HepG2 (cell line): ENCODE results near the gene MYL12B. TPM values are rescaled to one million over a fixed set of nuclear protein-coding genes. Genes with fewer than 3 reads are reported as not detected.

Experiments
- BRD4 ChIP-seq: sonication (generic); formaldehyde crosslinking; IDR thresholded peaks from 2 replicates; pipeline ENCODE4 v1.4.0; 2020; ENCODE audit warnings: missing genetic modification reagents
- CC2D1A ChIP-seq: sonication (generic); formaldehyde crosslinking; IDR thresholded peaks from 2 replicates; pipeline ENCODE4 v1.8.1; 2023; ENCODE audit warnings: mild to moderate bottlenecking, missing genetic modification reagents
- EZH2 ChIP-seq: conservative IDR thresholded peaks from 2 replicates; pipeline ENCODE4 v1.6.1; 2012; ENCODE audit warnings: mild to moderate bottlenecking, low read depth, low read length, moderate library complexity
- FOSL1 ChIP-seq: sonication (generic); formaldehyde crosslinking; IDR thresholded peaks from 2 replicates; pipeline ENCODE4 v1.9.0; 2021; ENCODE audit warnings: missing genetic modification reagents, borderline replicate concordance
- HMG20A ChIP-seq: IDR thresholded peaks from 2 replicates; pipeline ENCODE4 v1.6.1; 2016; ENCODE audit warnings: borderline replicate concordance
- KLF12 ChIP-seq: sonication (generic); formaldehyde crosslinking; IDR thresholded peaks from 2 replicates; pipeline ENCODE4 v1.4.0; 2020; ENCODE audit warnings: missing genetic modification reagents, borderline replicate concordance
- MBD4 ChIP-seq: IDR thresholded peaks from 2 replicates; pipeline ENCODE4 v1.6.1; 2012; ENCODE audit warnings: low read length, inconsistent platforms, borderline replicate concordance
- MEF2D ChIP-seq: sonication (generic); formaldehyde crosslinking; IDR thresholded peaks from 2 replicates; pipeline ENCODE4 v1.5.1; 2020; ENCODE audit warnings: mild to moderate bottlenecking, missing genetic modification reagents
- PCBP2 ChIP-seq: fragments of 200-400 bp; formaldehyde crosslinking; optimal IDR thresholded peaks from 2 replicates; pipeline ENCODE3; 2018; ENCODE audit warnings: low read length, low read depth; ENCODE audit not compliant: poor library complexity, severe bottlenecking
- SIX4 ChIP-seq: sonication (generic); formaldehyde crosslinking; IDR thresholded peaks from 2 replicates; pipeline ENCODE4 v1.4.0; 2020; ENCODE audit warnings: missing genetic modification reagents
- TP53 ChIP-seq: sonication (generic); formaldehyde crosslinking; conservative IDR thresholded peaks from 2 replicates; pipeline ENCODE4 v1.4.0; 2020; ENCODE audit warnings: missing genetic modification reagents
- ZBTB8A ChIP-seq: sonication (generic); formaldehyde crosslinking; IDR thresholded peaks from 2 replicates; pipeline ENCODE4 v1.4.0; 2020; ENCODE audit warnings: mild to moderate bottlenecking, low read depth, missing genetic modification reagents, borderline replicate concordance
- ZNF543 ChIP-seq: sonication (generic); formaldehyde crosslinking; IDR thresholded peaks from 2 replicates; pipeline ENCODE4 v1.4.0; 2020; ENCODE audit warnings: mild to moderate bottlenecking, missing genetic modification reagents
- ZNF703 ChIP-seq: sonication (generic); formaldehyde crosslinking; IDR thresholded peaks from 2 replicates; pipeline ENCODE4 v1.5.1; 2020; ENCODE audit warnings: missing genetic modification reagents, mild to moderate bottlenecking, moderate library complexity, borderline replicate concordance
- polyA plus RNA-seq, 8 experiments: library from polyadenylated mRNA; depleted of rRNA in 3 of 8; stranded (reverse) in 7 of 8; unstranded in 1 of 8; fragments of >200 nt; fragmentation: Illumina TruSeq in 4 of 8; extraction: Trizol in 4 of 8; gene quantifications; 2 replicates each; pipeline versions ENCODE4 v1.2.1 to v1.2.3, GENCODE V29; 2011 to 2016; ENCODE audit warnings: low read depth in 4 of 8, missing spikeins in 1 of 8, mixed read lengths in 1 of 8; ENCODE audit not compliant: insufficient read depth in 1 of 8
- total RNA-seq, 5 experiments: library from RNA; depleted of rRNA; stranded (reverse); fragments of >200 nt; fragmentation: Illumina TruSeq; extraction: Trizol; gene quantifications; 2 replicates each; pipeline ENCODE4 v1.2.3, GENCODE V29; 2016; ENCODE audit warnings: low read depth in 1 of 5
- TF ChIP-seq, protein P1 (sequence below): sonication (generic); formaldehyde crosslinking; IDR thresholded peaks from 2 replicates; pipeline ENCODE4 v1.8.0; 2022; ENCODE audit warnings: missing genetic modification reagents, mild to moderate bottlenecking, inconsistent platforms, borderline replicate concordance
- TF ChIP-seq, protein P2 (sequence below): IDR thresholded peaks from 2 replicates; pipeline ENCODE4 v1.6.1; 2018; ENCODE audit warnings: missing genetic modification reagents
- TF ChIP-seq, protein P3 (sequence below): sonication (generic); formaldehyde crosslinking; IDR thresholded peaks from 2 replicates; pipeline ENCODE4 v1.4.0; 2020; ENCODE audit warnings: mild to moderate bottlenecking, missing genetic modification reagents
- TF ChIP-seq, protein P4 (sequence below): IDR thresholded peaks from 2 replicates; pipeline ENCODE4 v1.6.1; 2016; ENCODE audit warnings: missing biosample characterization, missing genetic modification reagents, low read depth
- TF ChIP-seq, protein P5 (sequence below): sonication (generic); formaldehyde crosslinking; IDR thresholded peaks from 2 replicates; pipeline ENCODE4 v1.8.1; 2022; ENCODE audit warnings: mild to moderate bottlenecking, missing genetic modification reagents
- TF ChIP-seq, protein P6 (sequence below): IDR thresholded peaks from 2 replicates; pipeline ENCODE4 v1.6.1; 2016; ENCODE audit warnings: low read depth, control low read depth

Gene MYL12B
- total and polyA plus RNA-seq, 2 of the 13 experiments (the other 11 are each of a cell fraction or from before 2014, with no cell fraction given), result 265 to 340 TPM

DNA sequence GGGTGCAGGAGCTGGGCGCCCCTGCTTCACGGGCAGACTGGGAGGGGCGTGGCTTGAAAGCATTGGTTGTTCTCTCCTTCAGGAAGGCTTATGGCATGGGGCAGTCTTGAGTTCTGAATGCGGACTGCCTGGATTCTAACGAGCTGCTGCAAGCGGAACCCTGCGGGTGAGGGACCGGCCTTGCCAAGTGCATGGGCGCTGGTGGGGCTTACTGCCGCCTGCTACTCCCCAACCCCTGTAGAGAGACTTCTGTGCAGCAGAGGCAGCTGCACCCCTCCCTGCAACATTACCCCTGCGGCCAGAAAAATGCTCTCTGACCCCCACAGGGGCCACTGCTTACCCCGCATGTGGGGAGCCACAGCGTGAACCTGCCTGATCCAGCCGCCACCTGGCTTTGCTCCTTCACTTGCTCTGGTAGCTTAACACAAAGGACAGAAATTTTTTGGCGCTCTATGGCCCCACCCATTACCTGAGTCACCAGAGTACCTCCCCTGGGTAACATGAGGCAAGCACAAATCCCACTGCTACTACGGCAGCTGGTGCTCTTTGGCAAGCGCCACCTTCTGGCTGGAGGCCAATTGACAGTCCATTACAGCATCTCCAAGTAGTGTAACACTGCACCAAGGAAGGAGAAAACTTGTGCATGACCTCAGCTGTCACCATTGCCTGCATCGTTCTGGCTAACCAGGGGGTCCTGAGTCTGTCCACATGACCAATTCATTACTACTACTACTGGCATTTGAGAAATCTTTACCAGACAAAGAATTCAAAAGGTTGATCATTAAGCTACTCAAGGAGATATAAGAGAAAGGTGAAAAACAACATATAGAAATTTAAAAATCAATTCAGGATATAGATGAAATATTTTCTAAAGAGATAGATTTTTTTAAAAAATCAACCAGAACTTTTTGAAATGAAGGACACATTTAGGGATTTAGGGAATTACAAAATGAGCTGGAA lies 35.4 kb downstream of the MYL12B start (continued):
- TF ChIP-seq, protein P1, sequence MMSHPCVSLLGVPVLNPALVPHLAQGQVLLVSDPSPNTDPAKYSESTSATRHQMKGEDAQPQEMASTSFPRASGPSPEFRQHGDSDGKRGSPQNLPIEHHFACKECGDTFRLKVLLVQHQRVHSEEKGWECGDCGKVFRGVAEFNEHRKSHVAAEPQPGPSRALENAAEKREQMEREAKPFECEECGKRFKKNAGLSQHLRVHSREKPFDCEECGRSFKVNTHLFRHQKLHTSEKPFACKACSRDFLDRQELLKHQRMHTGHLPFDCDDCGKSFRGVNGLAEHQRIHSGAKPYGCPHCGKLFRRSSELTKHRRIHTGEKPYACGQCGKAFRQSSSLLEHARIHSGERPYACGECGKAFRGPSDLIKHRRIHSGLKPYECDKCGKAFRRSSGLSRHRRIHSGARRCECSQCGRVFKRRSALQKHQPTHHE (CRISPR knock-in tag), result peak; percentile 77
- TF ChIP-seq MBD4, result no peak
- TF ChIP-seq, protein P2, sequence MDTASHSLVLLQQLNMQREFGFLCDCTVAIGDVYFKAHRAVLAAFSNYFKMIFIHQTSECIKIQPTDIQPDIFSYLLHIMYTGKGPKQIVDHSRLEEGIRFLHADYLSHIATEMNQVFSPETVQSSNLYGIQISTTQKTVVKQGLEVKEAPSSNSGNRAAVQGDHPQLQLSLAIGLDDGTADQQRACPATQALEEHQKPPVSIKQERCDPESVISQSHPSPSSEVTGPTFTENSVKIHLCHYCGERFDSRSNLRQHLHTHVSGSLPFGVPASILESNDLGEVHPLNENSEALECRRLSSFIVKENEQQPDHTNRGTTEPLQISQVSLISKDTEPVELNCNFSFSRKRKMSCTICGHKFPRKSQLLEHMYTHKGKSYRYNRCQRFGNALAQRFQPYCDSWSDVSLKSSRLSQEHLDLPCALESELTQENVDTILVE (CRISPR knock-in tag), result 0 out of 2 replicates have a peak, but pooled peaks have one; percentile 58
- no peak for TF ChIP-seq EZH2
- TF ChIP-seq PCBP2, result no peak
- TF ChIP-seq, protein P3, sequence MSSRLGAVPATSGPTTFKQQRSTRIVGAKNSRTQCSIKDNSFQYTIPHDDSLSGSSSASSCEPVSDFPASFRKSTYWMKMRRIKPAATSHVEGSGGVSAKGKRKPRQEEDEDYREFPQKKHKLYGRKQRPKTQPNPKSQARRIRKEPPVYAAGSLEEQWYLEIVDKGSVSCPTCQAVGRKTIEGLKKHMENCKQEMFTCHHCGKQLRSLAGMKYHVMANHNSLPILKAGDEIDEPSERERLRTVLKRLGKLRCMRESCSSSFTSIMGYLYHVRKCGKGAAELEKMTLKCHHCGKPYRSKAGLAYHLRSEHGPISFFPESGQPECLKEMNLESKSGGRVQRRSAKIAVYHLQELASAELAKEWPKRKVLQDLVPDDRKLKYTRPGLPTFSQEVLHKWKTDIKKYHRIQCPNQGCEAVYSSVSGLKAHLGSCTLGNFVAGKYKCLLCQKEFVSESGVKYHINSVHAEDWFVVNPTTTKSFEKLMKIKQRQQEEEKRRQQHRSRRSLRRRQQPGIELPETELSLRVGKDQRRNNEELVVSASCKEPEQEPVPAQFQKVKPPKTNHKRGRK (CRISPR knock-in tag), result no peak
- TF ChIP-seq KLF12 (CRISPR knock-in tag), result peak; percentile 96; the same call in 1 of the 2 replicates
- TF ChIP-seq ZNF543 (CRISPR knock-in tag), result 0 out of 2 replicates have a peak, but pooled peaks have one; percentile 61
- no peak for TF ChIP-seq ZNF703 (CRISPR knock-in tag)
- TF ChIP-seq HMG20A, result peak; percentile 44; the same call in 1 of the 2 replicates
- peak; percentile 21; the same call in 1 of the 2 replicates for TF ChIP-seq TP53
- TF ChIP-seq, protein P4, sequence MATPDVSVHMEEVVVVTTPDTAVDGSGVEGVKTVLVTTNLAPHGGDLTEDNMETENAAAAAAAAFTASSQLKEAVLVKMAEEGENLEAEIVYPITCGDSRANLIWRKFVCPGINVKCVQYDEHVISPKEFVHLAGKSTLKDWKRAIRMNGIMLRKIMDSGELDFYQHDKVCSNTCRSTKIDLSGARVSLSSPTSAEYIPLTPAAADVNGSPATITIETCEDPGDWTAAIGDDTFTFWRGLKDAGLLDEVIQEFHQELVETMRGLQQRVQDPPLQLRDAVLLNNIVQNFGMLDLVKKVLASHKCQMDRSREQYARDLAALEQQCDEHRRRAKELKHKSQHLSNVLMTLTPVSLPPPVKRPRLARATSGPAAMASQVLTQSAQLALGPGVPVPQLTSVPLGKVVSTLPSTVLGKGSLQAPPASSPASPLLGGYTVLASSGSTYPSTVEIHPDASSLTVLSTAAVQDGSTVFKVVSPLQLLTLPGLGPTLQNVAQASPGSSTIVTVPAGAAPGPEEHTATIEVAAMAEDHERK (CRISPR knock-in tag), result no peak
- TF ChIP-seq ZBTB8A (CRISPR knock-in tag), result no peak
- TF ChIP-seq SIX4, result peak; percentile 89
- peak; percentile 58; the same call in 1 of the 2 replicates for TF ChIP-seq FOSL1 (CRISPR knock-in tag)
- TF ChIP-seq, protein P5, sequence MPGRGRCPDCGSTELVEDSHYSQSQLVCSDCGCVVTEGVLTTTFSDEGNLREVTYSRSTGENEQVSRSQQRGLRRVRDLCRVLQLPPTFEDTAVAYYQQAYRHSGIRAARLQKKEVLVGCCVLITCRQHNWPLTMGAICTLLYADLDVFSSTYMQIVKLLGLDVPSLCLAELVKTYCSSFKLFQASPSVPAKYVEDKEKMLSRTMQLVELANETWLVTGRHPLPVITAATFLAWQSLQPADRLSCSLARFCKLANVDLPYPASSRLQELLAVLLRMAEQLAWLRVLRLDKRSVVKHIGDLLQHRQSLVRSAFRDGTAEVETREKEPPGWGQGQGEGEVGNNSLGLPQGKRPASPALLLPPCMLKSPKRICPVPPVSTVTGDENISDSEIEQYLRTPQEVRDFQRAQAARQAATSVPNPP (CRISPR knock-in tag), result peak; percentile 78; the same call in 1 of the 2 replicates
- TF ChIP-seq CC2D1A (CRISPR knock-in tag), result no peak
- TF ChIP-seq, protein P6, sequence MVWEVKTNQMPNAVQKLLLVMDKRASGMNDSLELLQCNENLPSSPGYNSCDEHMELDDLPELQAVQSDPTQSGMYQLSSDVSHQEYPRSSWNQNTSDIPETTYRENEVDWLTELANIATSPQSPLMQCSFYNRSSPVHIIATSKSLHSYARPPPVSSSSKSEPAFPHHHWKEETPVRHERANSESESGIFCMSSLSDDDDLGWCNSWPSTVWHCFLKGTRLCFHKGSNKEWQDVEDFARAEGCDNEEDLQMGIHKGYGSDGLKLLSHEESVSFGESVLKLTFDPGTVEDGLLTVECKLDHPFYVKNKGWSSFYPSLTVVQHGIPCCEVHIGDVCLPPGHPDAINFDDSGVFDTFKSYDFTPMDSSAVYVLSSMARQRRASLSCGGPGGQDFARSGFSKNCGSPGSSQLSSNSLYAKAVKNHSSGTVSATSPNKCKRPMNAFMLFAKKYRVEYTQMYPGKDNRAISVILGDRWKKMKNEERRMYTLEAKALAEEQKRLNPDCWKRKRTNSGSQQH (CRISPR knock-in tag), result peak; percentile 68; the same call in 1 of the 2 replicates
- TF ChIP-seq MEF2D (CRISPR knock-in tag), result no peak
- TF ChIP-seq BRD4 (CRISPR knock-in tag), result no peak
